GM06990 (cell line): ENCODE results near the gene TEX13D.

Experiments
- DNase-seq: peaks from one replicate; pipeline ENCODE4 v3.0.0-alpha.2; 2011; ENCODE audit not compliant: insufficient read length; ENCODE audit errors: extremely low read depth
- H3K27me3 ChIP-seq: replicated peaks from 2 replicates; pipeline ENCODE4 v1.6.0; 2011; ENCODE audit warnings: low read length; ENCODE audit not compliant: control insufficient read depth, insufficient read depth
- H3K36me3 ChIP-seq: 2 replicates; pipeline ENCODE4 v1.5.1; 2011; ENCODE audit warnings: low read length; ENCODE audit not compliant: control insufficient read depth, insufficient read depth
- H3K4me3 ChIP-seq: replicated peaks from 2 replicates; pipeline ENCODE4 v1.5.1; 2011; ENCODE audit warnings: low read depth, mild to moderate bottlenecking, control low read depth, low read length
- CTCF ChIP-seq: IDR thresholded peaks from 2 replicates; pipeline ENCODE4 v1.5.1; 2011; ENCODE audit warnings: low read length, control low read depth, mild to moderate bottlenecking, inconsistent platforms; ENCODE audit not compliant: insufficient read depth, poor library complexity, severe bottlenecking

TEX13D gene

GRCh38 chrX:124338733-124339514, 6.5 kb downstream of the TEX13D start:
- no peaks in the 10 kb centered on the region for H3K36me3 ChIP-seq
- H3K4me3 ChIP-seq: no peak overlapping the region
- no peaks in the 10 kb centered on the region for H3K27me3 ChIP-seq
- TF ChIP-seq CTCF: no peak
- DNase-seq: no peak

GRCh38 chrX:124341396-124342132, 9.1 kb downstream of the TEX13D start:
- TF ChIP-seq CTCF: no peak
- no peaks in the 10 kb centered on the region for H3K27me3 ChIP-seq
- H3K36me3 ChIP-seq: no peaks in the 10 kb centered on the region
- H3K4me3 ChIP-seq: no peak overlapping the region
- DNase-seq: no peak

- H3K27me3 ChIP-seq: no peaks in the 10 kb centered on the region
- no peak overlapping the region for H3K4me3 ChIP-seq
- DNase-seq: no peak
- TF ChIP-seq CTCF: no peak
- no peaks in the 10 kb centered on the region for H3K36me3 ChIP-seq
Observed at GRCh38 chrX:124342174-124342867, 9.9 kb downstream of the TEX13D start.

- DNase-seq: no peak
- no peak for TF ChIP-seq CTCF
- Histone ChIP-seq H3K27me3 (no peaks in the 10 kb centered on the region), H3K4me3 (no peak overlapping the region), H3K36me3 (no peaks in the 10 kb centered on the region)
Observed at GRCh38 chrX:124343016-124343415, 10.6 kb downstream of the TEX13D start.

- no peak overlapping the region for H3K4me3 ChIP-seq
- no peaks in the 10 kb centered on the region for H3K36me3 ChIP-seq
- DNase-seq: no peak
- no peak for TF ChIP-seq CTCF
- no peaks in the 10 kb centered on the region for H3K27me3 ChIP-seq
Observed at GRCh38 chrX:124344246-124344645, 11.8 kb downstream of the TEX13D start.
